Measurements from ENCODE around the gene BPGM. TPM values are rescaled to one million over a fixed set of nuclear protein-coding genes. Genes with fewer than 3 reads are reported as not detected.

The BPGM gene
- total and polyA plus RNA-seq, 9 of the 15 experiments (the other 6 are each of a cell fraction or from before 2014, with no cell fraction given), result 14.1 to 46.1 (median 21.2) TPM

DNA sequence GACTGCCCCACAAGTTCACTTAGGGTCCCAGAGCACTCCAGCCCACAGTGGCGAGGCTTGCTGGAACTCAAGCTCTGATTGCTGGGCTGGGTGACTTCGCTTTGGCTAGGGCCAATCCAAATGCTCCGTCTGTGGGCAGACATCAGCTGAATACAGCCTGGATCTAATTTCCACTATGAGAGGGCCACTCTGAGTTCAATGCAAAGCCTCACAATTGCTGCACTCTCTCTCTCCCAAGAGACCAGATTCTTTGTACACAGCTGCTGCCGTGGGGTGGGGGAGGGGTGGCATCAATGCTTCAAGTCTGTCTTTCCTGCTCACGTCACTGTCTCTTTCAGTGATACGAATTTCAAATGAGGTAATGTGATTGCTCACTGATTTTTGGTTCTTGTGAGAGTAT is 47.3 kb upstream of the BPGM start (continued):
- TF ChIP-seq, protein P1, sequence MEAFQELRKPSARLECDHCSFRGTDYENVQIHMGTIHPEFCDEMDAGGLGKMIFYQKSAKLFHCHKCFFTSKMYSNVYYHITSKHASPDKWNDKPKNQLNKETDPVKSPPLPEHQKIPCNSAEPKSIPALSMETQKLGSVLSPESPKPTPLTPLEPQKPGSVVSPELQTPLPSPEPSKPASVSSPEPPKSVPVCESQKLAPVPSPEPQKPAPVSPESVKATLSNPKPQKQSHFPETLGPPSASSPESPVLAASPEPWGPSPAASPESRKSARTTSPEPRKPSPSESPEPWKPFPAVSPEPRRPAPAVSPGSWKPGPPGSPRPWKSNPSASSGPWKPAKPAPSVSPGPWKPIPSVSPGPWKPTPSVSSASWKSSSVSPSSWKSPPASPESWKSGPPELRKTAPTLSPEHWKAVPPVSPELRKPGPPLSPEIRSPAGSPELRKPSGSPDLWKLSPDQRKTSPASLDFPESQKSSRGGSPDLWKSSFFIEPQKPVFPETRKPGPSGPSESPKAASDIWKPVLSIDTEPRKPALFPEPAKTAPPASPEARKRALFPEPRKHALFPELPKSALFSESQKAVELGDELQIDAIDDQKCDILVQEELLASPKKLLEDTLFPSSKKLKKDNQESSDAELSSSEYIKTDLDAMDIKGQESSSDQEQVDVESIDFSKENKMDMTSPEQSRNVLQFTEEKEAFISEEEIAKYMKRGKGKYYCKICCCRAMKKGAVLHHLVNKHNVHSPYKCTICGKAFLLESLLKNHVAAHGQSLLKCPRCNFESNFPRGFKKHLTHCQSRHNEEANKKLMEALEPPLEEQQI (IDR thresholded peaks at IDR 0.05), result no peak
- TF ChIP-seq ILF3 (IDR thresholded peaks at IDR 0.05; ENCODE audit: borderline replicate concordance) (no peak), ZNF124 (CRISPR knock-in tag; IDR thresholded peaks at IDR 0.05) (no peak), ZC3H11A (IDR thresholded peaks at IDR 0.05; ENCODE audit: low read depth, low read length) (no peak)

DNA sequence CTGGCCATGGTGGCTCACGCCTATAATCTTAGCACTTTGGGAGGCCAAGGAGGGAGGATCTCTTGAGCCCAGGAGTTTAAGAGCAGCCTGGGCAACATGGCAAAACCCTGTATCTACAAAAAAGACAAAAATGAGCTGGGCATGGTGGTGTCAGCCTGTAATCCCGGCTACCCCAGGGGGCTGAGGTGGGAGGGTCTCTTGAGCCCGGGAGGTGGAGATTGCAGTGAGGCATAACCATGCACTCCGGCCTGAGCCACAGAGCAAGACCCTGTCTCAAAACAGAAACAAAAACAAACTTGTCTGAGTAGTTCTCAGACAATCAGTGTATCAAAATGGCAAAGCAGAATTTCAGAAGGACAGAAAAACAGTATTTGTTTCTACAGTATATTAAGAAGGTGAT is 45.2 kb upstream of the BPGM start:
- Histone ChIP-seq H3K4me3 (no peak overlapping the region), H4K20me1 (replicated peaks; ENCODE audit: control insufficient read depth, insufficient read depth, low read length) (peaks cover 3% of the 10 kb centered on the region), H3K36me3 (ENCODE audit: control insufficient read depth, insufficient read depth, low read length) (no peaks in the 10 kb centered on the region), H3K9me3 (replicated peaks; ENCODE audit: control insufficient read depth, insufficient read depth, low read depth, low read length) (no peaks in the 10 kb centered on the region), H2AFZ (ENCODE audit: low read depth, low read length) (no peak overlapping the region), H3K4me1 (replicated peaks in 1 of 2; ENCODE audit: control insufficient read depth in 2 of 2, insufficient read depth in 2 of 2, low read length in 2 of 2) (no peaks in the 10 kb centered on the region), H3K27ac (ENCODE audit: extremely low read depth, low read depth, low read length) (no peak overlapping the region), H3K9me1 (ENCODE audit: control insufficient read depth, insufficient read depth, low read length) (no peaks in the 10 kb centered on the region), H3K9ac (ENCODE audit: insufficient read depth in 1 of 2, low read depth in 2 of 2, low read length in 2 of 2) (no peak overlapping the region), H3K27me3 (ENCODE audit: control insufficient read depth in 2 of 2, insufficient read depth in 2 of 2, low read length in 2 of 2) (peaks cover 13 to 19% of the 10 kb centered on the region in 2 experiments), H3K4me2 (ENCODE audit: insufficient read depth, low read length) (no peak overlapping the region), H3K79me2 (ENCODE audit: control insufficient read depth, insufficient read depth, low read length) (no peaks in the 10 kb centered on the region)
- in situ Hi-C loops (cut with MboI) (no loop called here), intact Hi-C loops (cut with micrococcal nuclease) (no loop called here)
- POLR2A ChIA-PET, result no interaction called here
- WGBS (ENCODE audit: insufficient coverage, low coverage, missing lambda C conversion rate), result 5% methylated on average over 4 of the region's 4 CpGs
- CTCF ChIA-PET (ENCODE audit: low intra/inter-chr PET ratio), result no interaction called here
- no TSS peak for BruUV-seq (replicated peaks)
- no peak for ATAC-seq
- no peak for FAIRE-seq
- DNase-seq (ENCODE audit: extremely low read depth in 1 of 4, low spot score in 3 of 4), result no peak
- no peak for TF ChIP-seq SAFB2 (IDR thresholded peaks at IDR 0.05; ENCODE audit: borderline replicate concordance, low read depth, low read length, severe bottlenecking)
- TF ChIP-seq ZNF232 (CRISPR knock-in tag; IDR thresholded peaks at IDR 0.05), result no peak
- TF ChIP-seq, protein P2, sequence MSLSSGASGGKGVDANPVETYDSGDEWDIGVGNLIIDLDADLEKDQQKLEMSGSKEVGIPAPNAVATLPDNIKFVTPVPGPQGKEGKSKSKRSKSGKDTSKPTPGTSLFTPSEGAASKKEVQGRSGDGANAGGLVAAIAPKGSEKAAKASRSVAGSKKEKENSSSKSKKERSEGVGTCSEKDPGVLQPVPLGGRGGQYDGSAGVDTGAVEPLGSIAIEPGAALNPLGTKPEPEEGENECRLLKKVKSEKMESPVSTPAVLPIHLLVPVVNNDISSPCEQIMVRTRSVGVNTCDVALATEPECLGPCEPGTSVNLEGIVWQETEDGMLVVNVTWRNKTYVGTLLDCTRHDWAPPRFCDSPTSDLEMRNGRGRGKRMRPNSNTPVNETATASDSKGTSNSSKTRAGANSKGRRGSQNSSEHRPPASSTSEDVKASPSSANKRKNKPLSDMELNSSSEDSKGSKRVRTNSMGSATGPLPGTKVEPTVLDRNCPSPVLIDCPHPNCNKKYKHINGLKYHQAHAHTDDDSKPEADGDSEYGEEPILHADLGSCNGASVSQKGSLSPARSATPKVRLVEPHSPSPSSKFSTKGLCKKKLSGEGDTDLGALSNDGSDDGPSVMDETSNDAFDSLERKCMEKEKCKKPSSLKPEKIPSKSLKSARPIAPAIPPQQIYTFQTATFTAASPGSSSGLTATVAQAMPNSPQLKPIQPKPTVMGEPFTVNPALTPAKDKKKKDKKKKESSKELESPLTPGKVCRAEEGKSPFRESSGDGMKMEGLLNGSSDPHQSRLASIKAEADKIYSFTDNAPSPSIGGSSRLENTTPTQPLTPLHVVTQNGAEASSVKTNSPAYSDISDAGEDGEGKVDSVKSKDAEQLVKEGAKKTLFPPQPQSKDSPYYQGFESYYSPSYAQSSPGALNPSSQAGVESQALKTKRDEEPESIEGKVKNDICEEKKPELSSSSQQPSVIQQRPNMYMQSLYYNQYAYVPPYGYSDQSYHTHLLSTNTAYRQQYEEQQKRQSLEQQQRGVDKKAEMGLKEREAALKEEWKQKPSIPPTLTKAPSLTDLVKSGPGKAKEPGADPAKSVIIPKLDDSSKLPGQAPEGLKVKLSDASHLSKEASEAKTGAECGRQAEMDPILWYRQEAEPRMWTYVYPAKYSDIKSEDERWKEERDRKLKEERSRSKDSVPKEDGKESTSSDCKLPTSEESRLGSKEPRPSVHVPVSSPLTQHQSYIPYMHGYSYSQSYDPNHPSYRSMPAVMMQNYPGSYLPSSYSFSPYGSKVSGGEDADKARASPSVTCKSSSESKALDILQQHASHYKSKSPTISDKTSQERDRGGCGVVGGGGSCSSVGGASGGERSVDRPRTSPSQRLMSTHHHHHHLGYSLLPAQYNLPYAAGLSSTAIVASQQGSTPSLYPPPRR (CRISPR knock-in tag; IDR thresholded peaks at IDR 0.05; ENCODE audit: borderline replicate concordance), result no peak
- TF ChIP-seq ZEB2 (IDR thresholded peaks at IDR 0.05), result no peak
- TF ChIP-seq, protein P3, sequence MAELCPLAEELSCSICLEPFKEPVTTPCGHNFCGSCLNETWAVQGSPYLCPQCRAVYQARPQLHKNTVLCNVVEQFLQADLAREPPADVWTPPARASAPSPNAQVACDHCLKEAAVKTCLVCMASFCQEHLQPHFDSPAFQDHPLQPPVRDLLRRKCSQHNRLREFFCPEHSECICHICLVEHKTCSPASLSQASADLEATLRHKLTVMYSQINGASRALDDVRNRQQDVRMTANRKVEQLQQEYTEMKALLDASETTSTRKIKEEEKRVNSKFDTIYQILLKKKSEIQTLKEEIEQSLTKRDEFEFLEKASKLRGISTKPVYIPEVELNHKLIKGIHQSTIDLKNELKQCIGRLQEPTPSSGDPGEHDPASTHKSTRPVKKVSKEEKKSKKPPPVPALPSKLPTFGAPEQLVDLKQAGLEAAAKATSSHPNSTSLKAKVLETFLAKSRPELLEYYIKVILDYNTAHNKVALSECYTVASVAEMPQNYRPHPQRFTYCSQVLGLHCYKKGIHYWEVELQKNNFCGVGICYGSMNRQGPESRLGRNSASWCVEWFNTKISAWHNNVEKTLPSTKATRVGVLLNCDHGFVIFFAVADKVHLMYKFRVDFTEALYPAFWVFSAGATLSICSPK (IDR thresholded peaks at IDR 0.05; ENCODE audit: borderline replicate concordance), result no peak
- TF ChIP-seq, protein P4, sequence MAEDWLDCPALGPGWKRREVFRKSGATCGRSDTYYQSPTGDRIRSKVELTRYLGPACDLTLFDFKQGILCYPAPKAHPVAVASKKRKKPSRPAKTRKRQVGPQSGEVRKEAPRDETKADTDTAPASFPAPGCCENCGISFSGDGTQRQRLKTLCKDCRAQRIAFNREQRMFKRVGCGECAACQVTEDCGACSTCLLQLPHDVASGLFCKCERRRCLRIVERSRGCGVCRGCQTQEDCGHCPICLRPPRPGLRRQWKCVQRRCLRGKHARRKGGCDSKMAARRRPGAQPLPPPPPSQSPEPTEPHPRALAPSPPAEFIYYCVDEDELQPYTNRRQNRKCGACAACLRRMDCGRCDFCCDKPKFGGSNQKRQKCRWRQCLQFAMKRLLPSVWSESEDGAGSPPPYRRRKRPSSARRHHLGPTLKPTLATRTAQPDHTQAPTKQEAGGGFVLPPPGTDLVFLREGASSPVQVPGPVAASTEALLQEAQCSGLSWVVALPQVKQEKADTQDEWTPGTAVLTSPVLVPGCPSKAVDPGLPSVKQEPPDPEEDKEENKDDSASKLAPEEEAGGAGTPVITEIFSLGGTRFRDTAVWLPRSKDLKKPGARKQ (CRISPR knock-in tag; IDR thresholded peaks at IDR 0.05), result no peak

All from K562 (cell line).